Ishikawa (cell line): Measurements from ENCODE around the gene GRM1.

Experiments
- CEBPB ChIP-seq: IDR thresholded peaks from 2 replicates; pipeline ENCODE4 v1.6.1; 2012
- CREB1 ChIP-seq: IDR thresholded peaks from 2 replicates; pipeline ENCODE4 v1.6.1; 2012; ENCODE audit warnings: low read depth
- EGR1 ChIP-seq: IDR thresholded peaks from 2 replicates; pipeline ENCODE4 v1.6.1; 2012
- EP300 ChIP-seq: IDR thresholded peaks from 2 replicates; pipeline ENCODE4 v1.6.1; 2012; ENCODE audit warnings: borderline replicate concordance
- FOXM1 ChIP-seq: IDR thresholded peaks from 2 replicates; pipeline ENCODE4 v1.6.1; 2012; ENCODE audit warnings: low read depth, borderline replicate concordance
- NFIC ChIP-seq: IDR thresholded peaks from 2 replicates; pipeline ENCODE4 v1.6.1; 2012
- RAD21 ChIP-seq: IDR thresholded peaks from 2 replicates; pipeline ENCODE4 v1.6.1; 2012; ENCODE audit warnings: low read depth
- TAF1 ChIP-seq: IDR thresholded peaks from 2 replicates; pipeline ENCODE4 v1.6.1; 2012; ENCODE audit warnings: low read depth, mild to moderate bottlenecking
- TCF12 ChIP-seq: IDR thresholded peaks from 2 replicates; pipeline ENCODE4 v1.6.1; 2012; ENCODE audit warnings: low read depth
- TEAD4 ChIP-seq: IDR thresholded peaks from 2 replicates; pipeline ENCODE4 v1.6.1; 2012
- YY1 ChIP-seq: IDR thresholded peaks from 2 replicates; pipeline ENCODE4 v1.6.1; 2012; ENCODE audit warnings: low read depth
- ZBTB7A ChIP-seq: IDR thresholded peaks from 2 replicates; pipeline ENCODE4 v1.6.1; 2012; ENCODE audit warnings: low read depth
- TF ChIP-seq, protein P1 (sequence below): IDR thresholded peaks from 2 replicates; pipeline ENCODE4 v1.6.1; 2012
- TF ChIP-seq, protein P2 (sequence below): IDR thresholded peaks from 2 replicates; pipeline ENCODE4 v1.6.1; 2012
- TF ChIP-seq, protein P3 (sequence below): IDR thresholded peaks from 2 replicates; pipeline ENCODE4 v1.6.1; 2012; ENCODE audit warnings: low read depth, mild to moderate bottlenecking

GRM1 gene

DNA sequence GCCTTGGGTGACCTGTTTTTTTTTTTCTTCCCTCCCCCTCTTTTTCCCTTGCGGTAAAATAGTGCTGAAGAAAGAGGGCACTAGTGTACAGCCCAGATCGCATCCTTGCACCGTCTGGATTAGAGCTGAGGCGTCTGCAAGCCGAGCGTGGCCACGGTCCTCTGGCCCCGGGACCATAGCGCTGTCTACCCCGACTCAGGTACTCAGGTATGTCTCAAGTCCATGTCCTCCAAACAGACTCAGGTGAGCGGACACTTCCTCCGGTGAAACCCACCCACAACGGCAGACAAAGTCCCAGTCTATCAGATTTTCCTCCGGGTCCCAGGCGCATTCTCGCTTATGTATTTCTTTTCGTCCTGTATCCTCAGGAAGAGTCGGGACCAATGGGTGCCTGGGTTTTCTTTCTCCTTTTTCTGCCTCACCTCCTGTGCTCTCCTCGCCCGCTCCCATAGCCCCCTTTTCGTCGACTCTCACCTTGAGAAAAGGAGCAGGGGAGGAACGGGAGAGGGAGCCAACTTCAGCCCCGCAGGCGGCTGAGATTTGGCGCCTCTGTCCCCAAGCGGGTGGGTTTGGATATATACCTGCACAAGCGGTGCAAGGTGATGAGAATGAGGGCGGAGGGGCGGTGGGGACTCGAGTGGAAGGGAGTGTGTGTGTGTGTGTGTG lies 1.1 kb upstream of the GRM1 start:
- TF ChIP-seq EGR1, result no peak
- no peak for TF ChIP-seq TEAD4
- TF ChIP-seq EP300, result no peak
- no peak for TF ChIP-seq YY1
- TF ChIP-seq CEBPB, result no peak
- no peak for TF ChIP-seq NFIC
- TF ChIP-seq, protein P1, sequence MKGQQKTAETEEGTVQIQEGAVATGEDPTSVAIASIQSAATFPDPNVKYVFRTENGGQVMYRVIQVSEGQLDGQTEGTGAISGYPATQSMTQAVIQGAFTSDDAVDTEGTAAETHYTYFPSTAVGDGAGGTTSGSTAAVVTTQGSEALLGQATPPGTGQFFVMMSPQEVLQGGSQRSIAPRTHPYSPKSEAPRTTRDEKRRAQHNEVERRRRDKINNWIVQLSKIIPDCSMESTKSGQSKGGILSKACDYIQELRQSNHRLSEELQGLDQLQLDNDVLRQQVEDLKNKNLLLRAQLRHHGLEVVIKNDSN, result no peak
- TF ChIP-seq ZBTB7A, result no peak
- no peak for TF ChIP-seq RAD21
- no peak for TF ChIP-seq TCF12
- no peak for TF ChIP-seq TAF1
- TF ChIP-seq, protein P2, sequence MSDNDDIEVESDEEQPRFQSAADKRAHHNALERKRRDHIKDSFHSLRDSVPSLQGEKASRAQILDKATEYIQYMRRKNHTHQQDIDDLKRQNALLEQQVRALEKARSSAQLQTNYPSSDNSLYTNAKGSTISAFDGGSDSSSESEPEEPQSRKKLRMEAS, result no peak
- no peak for TF ChIP-seq CREB1
- TF ChIP-seq, protein P3, sequence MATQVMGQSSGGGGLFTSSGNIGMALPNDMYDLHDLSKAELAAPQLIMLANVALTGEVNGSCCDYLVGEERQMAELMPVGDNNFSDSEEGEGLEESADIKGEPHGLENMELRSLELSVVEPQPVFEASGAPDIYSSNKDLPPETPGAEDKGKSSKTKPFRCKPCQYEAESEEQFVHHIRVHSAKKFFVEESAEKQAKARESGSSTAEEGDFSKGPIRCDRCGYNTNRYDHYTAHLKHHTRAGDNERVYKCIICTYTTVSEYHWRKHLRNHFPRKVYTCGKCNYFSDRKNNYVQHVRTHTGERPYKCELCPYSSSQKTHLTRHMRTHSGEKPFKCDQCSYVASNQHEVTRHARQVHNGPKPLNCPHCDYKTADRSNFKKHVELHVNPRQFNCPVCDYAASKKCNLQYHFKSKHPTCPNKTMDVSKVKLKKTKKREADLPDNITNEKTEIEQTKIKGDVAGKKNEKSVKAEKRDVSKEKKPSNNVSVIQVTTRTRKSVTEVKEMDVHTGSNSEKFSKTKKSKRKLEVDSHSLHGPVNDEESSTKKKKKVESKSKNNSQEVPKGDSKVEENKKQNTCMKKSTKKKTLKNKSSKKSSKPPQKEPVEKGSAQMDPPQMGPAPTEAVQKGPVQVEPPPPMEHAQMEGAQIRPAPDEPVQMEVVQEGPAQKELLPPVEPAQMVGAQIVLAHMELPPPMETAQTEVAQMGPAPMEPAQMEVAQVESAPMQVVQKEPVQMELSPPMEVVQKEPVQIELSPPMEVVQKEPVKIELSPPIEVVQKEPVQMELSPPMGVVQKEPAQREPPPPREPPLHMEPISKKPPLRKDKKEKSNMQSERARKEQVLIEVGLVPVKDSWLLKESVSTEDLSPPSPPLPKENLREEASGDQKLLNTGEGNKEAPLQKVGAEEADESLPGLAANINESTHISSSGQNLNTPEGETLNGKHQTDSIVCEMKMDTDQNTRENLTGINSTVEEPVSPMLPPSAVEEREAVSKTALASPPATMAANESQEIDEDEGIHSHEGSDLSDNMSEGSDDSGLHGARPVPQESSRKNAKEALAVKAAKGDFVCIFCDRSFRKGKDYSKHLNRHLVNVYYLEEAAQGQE, result no peak
- no peak for TF ChIP-seq FOXM1

DNA sequence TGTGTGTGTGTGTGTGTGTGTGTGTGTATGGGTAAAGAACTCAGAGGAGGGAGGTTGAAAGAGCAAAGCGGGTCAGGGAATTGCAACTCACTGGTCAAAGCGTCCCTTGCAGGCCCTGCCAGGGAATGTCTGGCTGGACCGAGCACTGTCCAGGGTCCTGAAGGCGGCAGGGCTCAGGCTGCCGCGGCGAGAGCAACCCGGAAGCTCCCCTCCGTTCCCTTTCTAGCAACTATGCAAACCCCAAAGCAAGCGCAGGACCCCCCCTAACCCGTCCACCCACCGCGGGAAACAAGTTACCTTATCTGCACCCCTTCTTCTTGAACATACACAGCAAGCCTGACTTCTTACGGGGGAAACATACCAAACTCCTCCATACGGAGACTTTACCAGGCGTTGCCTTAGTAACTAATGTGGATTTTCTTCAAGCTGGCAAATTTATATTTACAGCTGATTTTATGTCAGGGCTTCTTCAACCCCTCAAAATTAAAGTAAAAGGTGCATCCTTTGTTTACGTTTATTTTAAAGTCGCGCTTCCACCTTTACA lies 538 bp upstream of the GRM1 start:
- peak; percentile 19; the same call in 1 of the 2 replicates for TF ChIP-seq RAD21
- TF ChIP-seq, protein P2, result peak; percentile 36
- no peak for TF ChIP-seq TCF12
- TF ChIP-seq, protein P3, result peak; percentile 96
- TF ChIP-seq YY1, result no peak
- TF ChIP-seq, protein P1, result no peak
- TF ChIP-seq ZBTB7A, result no peak
- TF ChIP-seq TEAD4, result peak; percentile 54; the same call in 1 of the 2 replicates

DNA sequence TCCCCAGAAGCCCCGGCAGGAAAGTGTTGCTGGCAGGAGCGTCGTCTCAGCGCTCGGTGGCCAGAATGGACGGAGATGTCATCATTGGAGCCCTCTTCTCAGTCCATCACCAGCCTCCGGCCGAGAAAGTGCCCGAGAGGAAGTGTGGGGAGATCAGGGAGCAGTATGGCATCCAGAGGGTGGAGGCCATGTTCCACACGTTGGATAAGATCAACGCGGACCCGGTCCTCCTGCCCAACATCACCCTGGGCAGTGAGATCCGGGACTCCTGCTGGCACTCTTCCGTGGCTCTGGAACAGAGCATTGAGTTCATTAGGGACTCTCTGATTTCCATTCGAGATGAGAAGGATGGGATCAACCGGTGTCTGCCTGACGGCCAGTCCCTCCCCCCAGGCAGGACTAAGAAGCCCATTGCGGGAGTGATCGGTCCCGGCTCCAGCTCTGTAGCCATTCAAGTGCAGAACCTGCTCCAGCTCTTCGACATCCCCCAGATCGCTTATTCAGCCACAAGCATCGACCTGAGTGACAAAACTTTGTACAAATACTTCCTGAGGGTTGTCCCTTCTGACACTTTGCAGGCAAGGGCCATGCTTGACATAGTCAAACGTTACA lies 817 bp downstream of the GRM1 start:
- TF ChIP-seq YY1, result no peak
- TF ChIP-seq FOXM1, result no peak
- TF ChIP-seq, protein P3, result no peak
- TF ChIP-seq, protein P2, result no peak
- no peak for TF ChIP-seq EP300

DNA sequence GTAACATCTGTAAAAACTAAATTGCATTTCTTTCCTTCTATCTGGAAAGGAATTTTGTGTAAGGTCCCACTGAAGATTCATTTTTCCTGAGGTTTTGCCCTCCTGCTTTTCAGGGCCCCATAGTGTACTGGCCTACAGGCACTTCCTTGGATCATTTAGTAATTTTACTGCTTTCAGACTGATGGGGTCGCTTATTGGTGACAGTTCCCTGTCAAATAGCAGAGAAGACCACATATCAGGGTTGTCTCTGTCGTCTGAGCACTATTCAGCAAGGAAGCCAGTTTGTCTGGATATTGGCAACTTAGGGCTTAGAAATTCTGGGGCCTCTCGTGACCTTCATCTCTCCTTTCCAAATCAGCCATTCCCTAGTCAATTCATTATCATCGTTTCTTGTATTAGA lies 3.5 kb downstream of the GRM1 start:
- TF ChIP-seq NFIC (no peak), TCF12 (no peak), FOXM1 (no peak), RAD21 (no peak), CEBPB (no peak), YY1 (no peak)
- TF ChIP-seq, protein P2, result no peak
- TF ChIP-seq, protein P1, result no peak
- TF ChIP-seq, protein P3, result no peak
